HG03432 (cell line): ENCODE results near the gene KRT81.
A peak's percentile ranks its signal among the peaks of the same experiment; 100 is the strongest.
"Not testable (repeated sequence)": the region's sequence is repeated elsewhere in the genome, so short reads cannot be mapped to it uniquely, and the experiment has no call there.

Experiments
- ATAC-seq: cut with Tn5 transposase; IDR thresholded peaks from one replicate; pipeline ENCODE4 v1.9.1; 2021; ENCODE audit warnings: mild to moderate bottlenecking, moderate library complexity; ENCODE audit not compliant: unreplicated experiment

KRT81 gene

GRCh38 chr12:52300796-52301691 is 9.7 kb upstream of the KRT81 start:
- no peak for ATAC-seq

- ATAC-seq = no peak
Measured at GRCh38 chr12:52298677-52299190, 7.4 kb upstream of the KRT81 start.

GRCh38 chr12:52296572-52297215 is 5.4 kb upstream of the KRT81 start:
- ATAC-seq = no peak

- ATAC-seq = no peak
Measured at GRCh38 chr12:52295663-52296062, 4.3 kb upstream of the KRT81 start.

GRCh38 chr12:52294803-52295202 is 3.5 kb upstream of the KRT81 start:
- no peak for ATAC-seq

GRCh38 chr12:52293926-52294325 is 2.6 kb upstream of the KRT81 start:
- no peak for ATAC-seq

GRCh38 chr12:52290483-52291134 is 725 bp downstream of the KRT81 start:
- ATAC-seq = not testable (repeated sequence)

GRCh38 chr12:52287816-52288805 is 3.2 kb downstream of the KRT81 start:
- peak; percentile 87 for ATAC-seq

- ATAC-seq = not testable (repeated sequence)
Measured at GRCh38 chr12:52286857-52287785, 4.2 kb downstream of the KRT81 start.

- no peak for ATAC-seq
Measured at GRCh38 chr12:52285851-52286530, 5.3 kb downstream of the KRT81 start.

- ATAC-seq = no peak
Measured at GRCh38 chr12:52285172-52285745, 6.1 kb downstream of the KRT81 start.

- ATAC-seq = no peak
Measured at GRCh38 chr12:52284562-52285171, 6.7 kb downstream of the KRT81 start.

- ATAC-seq = no peak
Measured at GRCh38 chr12:52280796-52281560, 10.4 kb downstream of the KRT81 start.

GRCh38 chr12:52280319-52280795 is 11.0 kb downstream of the KRT81 start:
- ATAC-seq = no peak

- no peak for ATAC-seq
Measured at GRCh38 chr12:52279422-52280318, 11.7 kb downstream of the KRT81 start.
